ENCODE data around the gene RAB10. TPM values are rescaled to one million over a fixed set of nuclear protein-coding genes. Genes with fewer than 3 reads are reported as not detected.
A peak's percentile ranks its signal among the peaks of the same experiment; 100 is the strongest.

RAB10 gene
- total RNA-seq, 1 donor from 2014 or later: 192 TPM

GRCh38 chr2:26008095-26008494 lies 25.8 kb upstream of the RAB10 start:
- Histone ChIP-seq H4K20me1 (ENCODE audit: insufficient read depth, low read length) (no peaks in the 10 kb centered on the region), H2AFZ (ENCODE audit: low read depth, low read length) (no peak overlapping the region), H3K4me3 (ENCODE audit: insufficient read depth, low read depth, low read length) (no peak overlapping the region), H3K36me3 (ENCODE audit: insufficient read depth, low read length) (no peaks in the 10 kb centered on the region), H3K4me2 (ENCODE audit: low read length) (no peak overlapping the region), H3K27ac (ENCODE audit: low read depth, low read length) (no peak overlapping the region), H3K9me3 (ENCODE audit: insufficient read depth, low read depth, low read length) (no peaks in the 10 kb centered on the region), H3K4me1 (ENCODE audit: insufficient read depth, low read length) (peaks cover 22% of the 10 kb centered on the region), H3K79me2 (ENCODE audit: insufficient read depth, low read length) (no peaks in the 10 kb centered on the region), H3K27me3 (ENCODE audit: insufficient read depth, low read length) (no peaks in the 10 kb centered on the region), H3K9ac (ENCODE audit: low read length) (no peak overlapping the region)
- no peak for TF ChIP-seq CTCF (IDR thresholded peaks at IDR 0.05; ENCODE audit: insufficient read depth, low read depth, low read length)
- no peak for TF ChIP-seq EZH2 (IDR thresholded peaks at IDR 0.05; ENCODE audit: insufficient read depth, low read length)
- Mint-ChIP-seq H3K27me3 (ENCODE audit: low read depth, unreplicated experiment) (no peaks in the 10 kb centered on the region), H3K36me3 (ENCODE audit: low read depth, unreplicated experiment) (no peaks in the 10 kb centered on the region), H3K4me3 (ENCODE audit: unreplicated experiment) (no peak overlapping the region), H3K27ac (ENCODE audit: unreplicated experiment) (no peak overlapping the region), H3K9me3 (ENCODE audit: unreplicated experiment) (peaks cover 2% of the 10 kb centered on the region), H3K4me1 (ENCODE audit: low read depth, unreplicated experiment) (peaks cover 18% of the 10 kb centered on the region)
- FAIRE-seq (no peak), DNase-seq (ENCODE audit: low read depth) (no peak)

GRCh38 chr2:26008851-26009566 lies 24.9 kb upstream of the RAB10 start:
- H3K9me3 ChIP-seq (ENCODE audit: insufficient read depth, low read depth, low read length): no peaks in the 10 kb centered on the region
- H3K4me1 ChIP-seq (ENCODE audit: insufficient read depth, low read length): peaks cover 22% of the 10 kb centered on the region
- no peaks in the 10 kb centered on the region for H3K27me3 Mint-ChIP-seq (ENCODE audit: low read depth, unreplicated experiment)
- peak; percentile 32 for DNase-seq (ENCODE audit: low read depth)
- no peak for FAIRE-seq
- peak overlapping the region; percentile 56 for H2AFZ ChIP-seq (ENCODE audit: low read depth, low read length)
- no peak overlapping the region for H3K4me3 ChIP-seq (ENCODE audit: insufficient read depth, low read depth, low read length)
- no peaks in the 10 kb centered on the region for H4K20me1 ChIP-seq (ENCODE audit: insufficient read depth, low read length)
- H3K4me3 Mint-ChIP-seq (ENCODE audit: unreplicated experiment): peak overlapping the region; percentile 28
- peaks cover 2% of the 10 kb centered on the region for H3K9me3 Mint-ChIP-seq (ENCODE audit: unreplicated experiment)
- no peak overlapping the region for H3K27ac ChIP-seq (ENCODE audit: low read depth, low read length)
- no peak for TF ChIP-seq EZH2 (IDR thresholded peaks at IDR 0.05; ENCODE audit: insufficient read depth, low read length)
- no peaks in the 10 kb centered on the region for H3K27me3 ChIP-seq (ENCODE audit: insufficient read depth, low read length)
- no peaks in the 10 kb centered on the region for H3K36me3 ChIP-seq (ENCODE audit: insufficient read depth, low read length)
- peak overlapping the region; percentile 14 for H3K4me2 ChIP-seq (ENCODE audit: low read length)
- H3K27ac Mint-ChIP-seq (ENCODE audit: unreplicated experiment): peak overlapping the region; percentile 66
- H3K36me3 Mint-ChIP-seq (ENCODE audit: low read depth, unreplicated experiment): no peaks in the 10 kb centered on the region
- H3K79me2 ChIP-seq (ENCODE audit: insufficient read depth, low read length): no peaks in the 10 kb centered on the region
- peaks cover 18% of the 10 kb centered on the region for H3K4me1 Mint-ChIP-seq (ENCODE audit: low read depth, unreplicated experiment)
- no peak overlapping the region for H3K9ac ChIP-seq (ENCODE audit: low read length)

- Histone ChIP-seq H3K4me2 (ENCODE audit: low read length) (no peak overlapping the region), H3K36me3 (ENCODE audit: insufficient read depth, low read length) (no peaks in the 10 kb centered on the region), H3K9me3 (ENCODE audit: insufficient read depth, low read depth, low read length) (no peaks in the 10 kb centered on the region), H4K20me1 (ENCODE audit: insufficient read depth, low read length) (no peaks in the 10 kb centered on the region), H2AFZ (ENCODE audit: low read depth, low read length) (no peak overlapping the region), H3K79me2 (ENCODE audit: insufficient read depth, low read length) (no peaks in the 10 kb centered on the region), H3K4me1 (ENCODE audit: insufficient read depth, low read length) (peaks cover 22% of the 10 kb centered on the region), H3K27me3 (ENCODE audit: insufficient read depth, low read length) (no peaks in the 10 kb centered on the region), H3K27ac (ENCODE audit: low read depth, low read length) (no peak overlapping the region), H3K4me3 (ENCODE audit: insufficient read depth, low read depth, low read length) (no peak overlapping the region), H3K9ac (ENCODE audit: low read length) (no peak overlapping the region)
- H3K36me3 Mint-ChIP-seq (ENCODE audit: low read depth, unreplicated experiment): no peaks in the 10 kb centered on the region
- DNase-seq (ENCODE audit: low read depth): no peak
- TF ChIP-seq EZH2 (IDR thresholded peaks at IDR 0.05; ENCODE audit: insufficient read depth, low read length): no peak
- no peak for TF ChIP-seq CTCF (IDR thresholded peaks at IDR 0.05; ENCODE audit: insufficient read depth, low read depth, low read length)
- no peak overlapping the region for H3K27ac Mint-ChIP-seq (ENCODE audit: unreplicated experiment)
- peaks cover 2% of the 10 kb centered on the region for H3K9me3 Mint-ChIP-seq (ENCODE audit: unreplicated experiment)
- H3K27me3 Mint-ChIP-seq (ENCODE audit: low read depth, unreplicated experiment): no peaks in the 10 kb centered on the region
- H3K4me3 Mint-ChIP-seq (ENCODE audit: unreplicated experiment): peak overlapping the region; percentile 28
- peaks cover 18% of the 10 kb centered on the region for H3K4me1 Mint-ChIP-seq (ENCODE audit: low read depth, unreplicated experiment)
- no peak for FAIRE-seq
Observed at GRCh38 chr2:26009567-26009963, 24.3 kb upstream of the RAB10 start.

Data from astrocyte (in vitro differentiated cells and primary cell).